ENCODE data around the gene CRYGN. TPM values are rescaled to one million over a fixed set of nuclear protein-coding genes. Genes with fewer than 3 reads are reported as not detected.
A peak's percentile ranks its signal among the peaks of the same experiment; 100 is the strongest.

The CRYGN gene
- total and polyA plus RNA-seq, 12 donors: 0.07 to 0.72 (median 0.22) TPM; not detected in 8

GRCh38 chr7:151486074-151486473 lies 46.1 kb upstream of the CRYGN start:
- H3K4me1 ChIP-seq: peaks cover 11 to 77% (median 54%) of the 10 kb centered on the region in 9 donors
- no peaks in the 10 kb centered on the region for H3K27me3 ChIP-seq
- DNase-seq (no peak), ATAC-seq (no peak)
- H3K36me3 ChIP-seq: peaks cover 0 to 94% (median 10%) of the 10 kb centered on the region in 9 donors
- H3K27ac ChIP-seq: peak overlapping the region in 1 of 10 donors; percentile 50
- no peaks in the 10 kb centered on the region for H3K9me3 ChIP-seq
- no peak overlapping the region for H3K4me3 ChIP-seq
- WGBS, 2 donors: 87 to 92% methylated on average over 3 of the region's 3 CpGs
- intact Hi-C loops (cut with DNase I): no loop called here
- TF ChIP-seq CTCF (IDR thresholded peaks at IDR 0.05): no peak

GRCh38 chr7:151484971-151485707 lies 45.2 kb upstream of the CRYGN start:
- H3K27me3 ChIP-seq: no peaks in the 10 kb centered on the region
- H3K4me1 ChIP-seq: peaks cover 11 to 78% (median 45%) of the 10 kb centered on the region in 9 donors
- H3K27ac ChIP-seq: peak overlapping the region in 6 of 10 donors; percentile 17 to 50 (median 32)
- 55 to 59% methylated on average over 7 of the region's 7 CpGs for WGBS, 2 donors
- H3K4me3 ChIP-seq: no peak overlapping the region
- H3K9me3 ChIP-seq: no peaks in the 10 kb centered on the region
- no peak for DNase-seq
- TF ChIP-seq CTCF (IDR thresholded peaks at IDR 0.05): no peak
- intact Hi-C loops (cut with DNase I): no loop called here
- H3K36me3 ChIP-seq: peaks cover 0 to 93% (median 10%) of the 10 kb centered on the region in 9 donors
- peak in 7 of 8 donors; percentile 40 to 89 (median 54) for ATAC-seq

- Histone ChIP-seq H3K9me3 (no peaks in the 10 kb centered on the region), H3K36me3 (peaks cover 0 to 93% (median 10%) of the 10 kb centered on the region in 9 donors), H3K4me1 (peaks cover 4 to 63% (median 36%) of the 10 kb centered on the region in 9 donors), H3K27me3 (no peaks in the 10 kb centered on the region), H3K4me3 (no peak overlapping the region), H3K27ac (no peak overlapping the region)
- no peak for DNase-seq
- no peak for ATAC-seq
- WGBS, 2 donors: 83 to 85% methylated on average over 1 of the region's 1 CpG
- intact Hi-C loops (cut with DNase I): no loop called here
- no peak for TF ChIP-seq CTCF (IDR thresholded peaks at IDR 0.05)
These were observed 43.7 kb upstream of the CRYGN start for GRCh38 chr7:151483711-151483983.

- no peak overlapping the region for H3K27ac ChIP-seq
- H3K36me3 ChIP-seq: peaks cover 0 to 91% (median 8%) of the 10 kb centered on the region in 9 donors
- no peaks in the 10 kb centered on the region for H3K27me3 ChIP-seq
- intact Hi-C loops (cut with DNase I): no loop called here
- 85 to 89% methylated on average over 8 of the region's 8 CpGs for WGBS, 2 donors
- H3K4me3 ChIP-seq: no peak overlapping the region
- TF ChIP-seq CTCF (IDR thresholded peaks at IDR 0.05): no peak
- ATAC-seq (no peak), DNase-seq (no peak)
- H3K4me1 ChIP-seq: peaks cover 4 to 58% (median 30%) of the 10 kb centered on the region in 9 donors
- H3K9me3 ChIP-seq: no peaks in the 10 kb centered on the region
These were observed 43.2 kb upstream of the CRYGN start for GRCh38 chr7:151482883-151483710.

Data from heart right ventricle (tissue), 16 donors.